Liver (tissue), 9 donors: Measurements from ENCODE around the gene SETX. TPM values are rescaled to one million over a fixed set of nuclear protein-coding genes. Genes with fewer than 3 reads are reported as not detected.

Experiments
- DNase-seq: peaks from one replicate; pipeline ENCODE4 v3.0.0-alpha.2; 2017; ENCODE audit warnings: low spot score
- H3K27ac ChIP-seq, 2 donors: one replicate each; pipeline ENCODE4 v1.7.0; 2013; ENCODE audit warnings: inconsistent platforms in 2 of 2, low read length in 2 of 2, control low read depth in 1 of 2, low read depth in 1 of 2, mild to moderate bottlenecking in 1 of 2
- H3K27me3 ChIP-seq, 4 donors: one replicate each; pipeline versions ENCODE4 v1.6.1 to v1.7.0; 2013; ENCODE audit warnings: low read length in 3 of 4, inconsistent platforms in 1 of 4, mild to moderate bottlenecking in 1 of 4, moderate library complexity in 1 of 4; ENCODE audit not compliant: control insufficient read depth in 4 of 4, insufficient read depth in 4 of 4
- H3K36me3 ChIP-seq, 4 donors: one replicate each; pipeline versions ENCODE4 v1.6.1 to v1.7.0; 2013; ENCODE audit warnings: low read length in 3 of 4, mild to moderate bottlenecking in 3 of 4, low read depth in 1 of 4, moderate library complexity in 1 of 4; ENCODE audit not compliant: control insufficient read depth in 4 of 4, insufficient read depth in 3 of 4
- H3K4me1 ChIP-seq, 4 donors: one replicate each; pipeline versions ENCODE4 v1.6.1 to v1.7.0; 2013; ENCODE audit warnings: low read length in 3 of 4, mild to moderate bottlenecking in 3 of 4, moderate library complexity in 1 of 4; ENCODE audit not compliant: control insufficient read depth in 4 of 4, insufficient read depth in 4 of 4
- H3K4me3 ChIP-seq, 3 donors: one replicate each; pipeline versions ENCODE4 v1.6.1 to v1.7.0; 2013; ENCODE audit warnings: low read length in 3 of 3, control low read depth in 1 of 3, low read depth in 1 of 3, mild to moderate bottlenecking in 1 of 3
- H3K9ac ChIP-seq, 2 donors: one replicate each; pipeline ENCODE4 v1.7.0; 2013; ENCODE audit warnings: low read length in 2 of 2, mild to moderate bottlenecking in 2 of 2, moderate library complexity in 2 of 2, control low read depth in 1 of 2, low read depth in 1 of 2
- H3K9me3 ChIP-seq, 4 donors: one replicate each; pipeline versions ENCODE4 v1.6.1 to v1.7.0; 2013; ENCODE audit warnings: low read length in 3 of 4; ENCODE audit not compliant: control insufficient read depth in 4 of 4
- ATF3 ChIP-seq: IDR thresholded peaks from 2 replicates; pipeline ENCODE4 v1.6.1; 2016; ENCODE audit warnings: antibody characterized with exemption
- CTCF ChIP-seq: fragments of 150-350 bp; IDR thresholded peaks from 2 replicates; pipeline ENCODE4 v1.5.1; 2017; ENCODE audit warnings: improper control_type of control experiment, low read depth, low read length; ENCODE audit not compliant: missing input control
- EGR1 ChIP-seq, 2 donors: IDR thresholded peaks; 2 replicates each; pipeline ENCODE4 v1.6.1; 2016 to 2018; ENCODE audit warnings: antibody characterized with exemption in 2 of 2, low read depth in 2 of 2
- FOXA1 ChIP-seq: IDR thresholded peaks from 2 replicates; pipeline ENCODE4 v1.6.1; 2016; ENCODE audit warnings: antibody characterized with exemption
- FOXA2 ChIP-seq: IDR thresholded peaks from 2 replicates; pipeline ENCODE4 v1.6.1; 2016; ENCODE audit warnings: antibody characterized with exemption
- GABPA ChIP-seq, 2 donors: IDR thresholded peaks in 1 of 2; conservative IDR thresholded peaks in 1 of 2; 2 replicates each; pipeline ENCODE4 v1.6.1; 2016; ENCODE audit warnings: antibody characterized with exemption in 2 of 2, mild to moderate bottlenecking in 1 of 2, moderate library complexity in 1 of 2
- HNF4A ChIP-seq, 2 donors: conservative IDR thresholded peaks; 2 replicates each; pipeline ENCODE4 v1.6.1; 2016; ENCODE audit warnings: antibody characterized with exemption in 2 of 2, mild to moderate bottlenecking in 2 of 2
- HNF4G ChIP-seq: IDR thresholded peaks from 2 replicates; pipeline ENCODE4 v1.6.1; 2016; ENCODE audit warnings: antibody characterized with exemption
- JUND ChIP-seq, 2 donors: IDR thresholded peaks; 2 replicates each; pipeline ENCODE4 v1.6.1; 2016; ENCODE audit warnings: antibody characterized with exemption in 2 of 2
- MAX ChIP-seq: IDR thresholded peaks from 2 replicates; pipeline ENCODE4 v1.6.1; 2016; ENCODE audit warnings: antibody characterized with exemption
- NR2F2 ChIP-seq: IDR thresholded peaks from 2 replicates; pipeline ENCODE4 v1.6.1; 2016; ENCODE audit warnings: antibody characterized with exemption
- RAD21 ChIP-seq, 2 donors: IDR thresholded peaks; 2 replicates each; pipeline ENCODE4 v1.6.1; 2016; ENCODE audit warnings: antibody characterized with exemption in 2 of 2, mild to moderate bottlenecking in 2 of 2
- REST ChIP-seq: IDR thresholded peaks from 2 replicates; pipeline ENCODE4 v1.6.1; 2016; ENCODE audit warnings: antibody characterized with exemption, mild to moderate bottlenecking
- RXRA ChIP-seq, 2 donors: IDR thresholded peaks; 2 replicates each; pipeline ENCODE4 v1.6.1; 2017 to 2018; ENCODE audit warnings: antibody characterized with exemption in 2 of 2, mild to moderate bottlenecking in 1 of 2
- SP1 ChIP-seq: IDR thresholded peaks from 2 replicates; pipeline ENCODE4 v1.6.1; 2018; ENCODE audit warnings: antibody characterized with exemption, mild to moderate bottlenecking
- TAF1 ChIP-seq: conservative IDR thresholded peaks from 2 replicates; pipeline ENCODE4 v1.6.1; 2016; ENCODE audit warnings: antibody characterized with exemption, mild to moderate bottlenecking
- YY1 ChIP-seq: IDR thresholded peaks from 2 replicates; pipeline ENCODE4 v1.6.1; 2016; ENCODE audit warnings: antibody characterized with exemption, mild to moderate bottlenecking
- ZBTB33 ChIP-seq: IDR thresholded peaks from 2 replicates; pipeline ENCODE4 v1.6.1; 2016; ENCODE audit warnings: antibody characterized with exemption
- WGBS: extraction: QIAGEN DNeasy Blood & Tissue Kit; methylation state at CpG from one replicate; pipeline ENCODE4 v1.1.7; 2013; 5-methylcytosine and 5-hydroxymethylcytosine counted together
- polyA plus RNA-seq, 2 donors: library from polyadenylated mRNA; stranded (reverse) in 1 of 2; unstranded in 1 of 2; fragments of 200-250 nt in 1 of 2; fragments of >200 nt in 1 of 2; fragmentation: Nextera tagmentation in 1 of 2; extraction: Ambion mirVana in 1 of 2; gene quantifications; one replicate each; pipeline versions ENCODE4 v1.2.1 to v1.2.3, GENCODE V29; 2013 to 2015
- total RNA-seq, 2 donors: library from RNA; depleted of rRNA; stranded (reverse); fragments of >200 nt; gene quantifications; one replicate each; pipeline ENCODE4 v1.2.3, GENCODE V29; 2014
- donor health status: healthy.
- donor health status: healthy.
- donor health status: healthy.
- donor health status: healthy.
- donor health status: healthy.

Gene SETX
- total and polyA plus RNA-seq, 4 donors = 8.6 to 60.2 (median 19.6) TPM

GRCh38 chr9:132239518-132239917, 115.3 kb downstream of the SETX start:
- no peak overlapping the region for H3K9ac ChIP-seq
- 50% methylated on average over 3 of the region's 3 CpGs for WGBS
- H3K9me3 ChIP-seq = no peaks in the 10 kb centered on the region
- TF ChIP-seq YY1 (no peak), FOXA2 (no peak), NR2F2 (no peak), MAX (no peak), CTCF (no peak), ZBTB33 (no peak), RAD21 (IDR thresholded peaks at IDR 0.05) (no peak), GABPA (IDR thresholded peaks at IDR 0.05 in 1 of 2, conservative IDR thresholded peaks at IDR 0.05 in 1 of 2) (no peak), JUND (IDR thresholded peaks at IDR 0.05) (no peak), HNF4A (conservative IDR thresholded peaks at IDR 0.05) (no peak), ATF3 (no peak), SP1 (no peak), RXRA (IDR thresholded peaks at IDR 0.05) (no peak), REST (no peak), HNF4G (no peak), EGR1 (IDR thresholded peaks at IDR 0.05; ENCODE audit: low read depth in 2 of 2) (no peak), FOXA1 (no peak), TAF1 (no peak)
- H3K27me3 ChIP-seq = no peaks in the 10 kb centered on the region
- no peak overlapping the region for H3K4me3 ChIP-seq
- H3K4me1 ChIP-seq = peaks cover 5 to 20% (median 9%) of the 10 kb centered on the region in 4 donors
- H3K36me3 ChIP-seq = no peaks in the 10 kb centered on the region
- DNase-seq = no peak
- H3K27ac ChIP-seq = no peak overlapping the region
